ENCODE results near the gene SACM1L. TPM values are rescaled to one million over a fixed set of nuclear protein-coding genes. Genes with fewer than 3 reads are reported as not detected.

The SACM1L gene
- total RNA-seq, 1 experiment from 2014 or later, result 79.6 TPM

DNA sequence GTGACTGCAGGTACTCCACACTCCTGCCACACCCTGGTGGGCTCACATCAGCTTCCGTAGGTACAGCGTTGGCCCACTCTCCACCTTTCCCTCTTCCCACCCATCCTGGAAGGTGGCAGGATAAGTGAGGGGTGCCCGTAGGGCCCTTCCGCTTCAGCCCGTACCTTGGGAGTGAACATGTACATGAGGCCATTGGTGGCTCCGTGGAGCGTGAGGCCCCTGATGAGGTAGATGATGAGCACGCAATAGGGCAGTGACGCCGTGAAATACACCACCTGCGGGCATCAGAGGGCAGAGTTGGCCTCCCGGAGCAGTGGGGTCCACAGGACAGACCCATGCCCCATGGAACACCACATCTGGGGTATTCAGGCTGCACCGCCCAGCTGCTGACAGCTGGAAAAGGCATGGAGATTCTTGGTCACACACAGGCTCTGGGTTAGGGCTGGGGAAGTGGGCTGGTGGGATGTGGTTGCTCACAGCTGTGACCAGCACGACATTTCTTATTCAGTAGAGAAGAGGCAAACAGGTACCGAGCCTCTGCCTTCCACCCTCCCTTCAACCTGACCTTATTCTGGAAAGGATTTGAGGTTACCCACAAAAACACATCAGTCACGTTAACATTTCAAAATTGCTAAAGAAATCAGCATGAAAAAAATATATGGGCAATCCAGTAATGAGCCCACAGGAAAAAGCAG lies 83.3 kb downstream of the SACM1L start (continued):
- TF ChIP-seq, protein P1, sequence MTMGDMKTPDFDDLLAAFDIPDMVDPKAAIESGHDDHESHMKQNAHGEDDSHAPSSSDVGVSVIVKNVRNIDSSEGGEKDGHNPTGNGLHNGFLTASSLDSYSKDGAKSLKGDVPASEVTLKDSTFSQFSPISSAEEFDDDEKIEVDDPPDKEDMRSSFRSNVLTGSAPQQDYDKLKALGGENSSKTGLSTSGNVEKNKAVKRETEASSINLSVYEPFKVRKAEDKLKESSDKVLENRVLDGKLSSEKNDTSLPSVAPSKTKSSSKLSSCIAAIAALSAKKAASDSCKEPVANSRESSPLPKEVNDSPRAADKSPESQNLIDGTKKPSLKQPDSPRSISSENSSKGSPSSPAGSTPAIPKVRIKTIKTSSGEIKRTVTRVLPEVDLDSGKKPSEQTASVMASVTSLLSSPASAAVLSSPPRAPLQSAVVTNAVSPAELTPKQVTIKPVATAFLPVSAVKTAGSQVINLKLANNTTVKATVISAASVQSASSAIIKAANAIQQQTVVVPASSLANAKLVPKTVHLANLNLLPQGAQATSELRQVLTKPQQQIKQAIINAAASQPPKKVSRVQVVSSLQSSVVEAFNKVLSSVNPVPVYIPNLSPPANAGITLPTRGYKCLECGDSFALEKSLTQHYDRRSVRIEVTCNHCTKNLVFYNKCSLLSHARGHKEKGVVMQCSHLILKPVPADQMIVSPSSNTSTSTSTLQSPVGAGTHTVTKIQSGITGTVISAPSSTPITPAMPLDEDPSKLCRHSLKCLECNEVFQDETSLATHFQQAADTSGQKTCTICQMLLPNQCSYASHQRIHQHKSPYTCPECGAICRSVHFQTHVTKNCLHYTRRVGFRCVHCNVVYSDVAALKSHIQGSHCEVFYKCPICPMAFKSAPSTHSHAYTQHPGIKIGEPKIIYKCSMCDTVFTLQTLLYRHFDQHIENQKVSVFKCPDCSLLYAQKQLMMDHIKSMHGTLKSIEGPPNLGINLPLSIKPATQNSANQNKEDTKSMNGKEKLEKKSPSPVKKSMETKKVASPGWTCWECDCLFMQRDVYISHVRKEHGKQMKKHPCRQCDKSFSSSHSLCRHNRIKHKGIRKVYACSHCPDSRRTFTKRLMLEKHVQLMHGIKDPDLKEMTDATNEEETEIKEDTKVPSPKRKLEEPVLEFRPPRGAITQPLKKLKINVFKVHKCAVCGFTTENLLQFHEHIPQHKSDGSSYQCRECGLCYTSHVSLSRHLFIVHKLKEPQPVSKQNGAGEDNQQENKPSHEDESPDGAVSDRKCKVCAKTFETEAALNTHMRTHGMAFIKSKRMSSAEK (CRISPR knock-in tag; IDR thresholded peaks at IDR 0.05; ENCODE audit: borderline replicate concordance), result no peak
- TF ChIP-seq, protein P2, sequence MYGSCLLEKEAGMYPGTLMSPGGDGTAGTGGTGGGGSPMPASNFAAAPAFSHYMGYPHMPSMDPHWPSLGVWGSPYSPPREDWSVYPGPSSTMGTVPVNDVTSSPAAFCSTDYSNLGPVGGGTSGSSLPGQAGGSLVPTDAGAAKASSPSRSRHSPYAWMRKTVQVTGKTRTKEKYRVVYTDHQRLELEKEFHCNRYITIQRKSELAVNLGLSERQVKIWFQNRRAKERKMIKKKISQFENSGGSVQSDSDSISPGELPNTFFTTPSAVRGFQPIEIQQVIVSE (CRISPR knock-in tag; IDR thresholded peaks at IDR 0.05; ENCODE audit: borderline replicate concordance), result no peak
- TF ChIP-seq, protein P3, sequence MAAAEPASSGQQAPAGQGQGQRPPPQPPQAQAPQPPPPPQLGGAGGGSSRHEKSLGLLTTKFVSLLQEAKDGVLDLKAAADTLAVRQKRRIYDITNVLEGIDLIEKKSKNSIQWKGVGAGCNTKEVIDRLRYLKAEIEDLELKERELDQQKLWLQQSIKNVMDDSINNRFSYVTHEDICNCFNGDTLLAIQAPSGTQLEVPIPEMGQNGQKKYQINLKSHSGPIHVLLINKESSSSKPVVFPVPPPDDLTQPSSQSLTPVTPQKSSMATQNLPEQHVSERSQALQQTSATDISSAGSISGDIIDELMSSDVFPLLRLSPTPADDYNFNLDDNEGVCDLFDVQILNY (CRISPR knock-in tag; IDR thresholded peaks at IDR 0.05), result no peak
- TF ChIP-seq, protein P4, sequence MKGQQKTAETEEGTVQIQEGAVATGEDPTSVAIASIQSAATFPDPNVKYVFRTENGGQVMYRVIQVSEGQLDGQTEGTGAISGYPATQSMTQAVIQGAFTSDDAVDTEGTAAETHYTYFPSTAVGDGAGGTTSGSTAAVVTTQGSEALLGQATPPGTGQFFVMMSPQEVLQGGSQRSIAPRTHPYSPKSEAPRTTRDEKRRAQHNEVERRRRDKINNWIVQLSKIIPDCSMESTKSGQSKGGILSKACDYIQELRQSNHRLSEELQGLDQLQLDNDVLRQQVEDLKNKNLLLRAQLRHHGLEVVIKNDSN (CRISPR knock-in tag; IDR thresholded peaks at IDR 0.05), result no peak
- TF ChIP-seq, protein P5, sequence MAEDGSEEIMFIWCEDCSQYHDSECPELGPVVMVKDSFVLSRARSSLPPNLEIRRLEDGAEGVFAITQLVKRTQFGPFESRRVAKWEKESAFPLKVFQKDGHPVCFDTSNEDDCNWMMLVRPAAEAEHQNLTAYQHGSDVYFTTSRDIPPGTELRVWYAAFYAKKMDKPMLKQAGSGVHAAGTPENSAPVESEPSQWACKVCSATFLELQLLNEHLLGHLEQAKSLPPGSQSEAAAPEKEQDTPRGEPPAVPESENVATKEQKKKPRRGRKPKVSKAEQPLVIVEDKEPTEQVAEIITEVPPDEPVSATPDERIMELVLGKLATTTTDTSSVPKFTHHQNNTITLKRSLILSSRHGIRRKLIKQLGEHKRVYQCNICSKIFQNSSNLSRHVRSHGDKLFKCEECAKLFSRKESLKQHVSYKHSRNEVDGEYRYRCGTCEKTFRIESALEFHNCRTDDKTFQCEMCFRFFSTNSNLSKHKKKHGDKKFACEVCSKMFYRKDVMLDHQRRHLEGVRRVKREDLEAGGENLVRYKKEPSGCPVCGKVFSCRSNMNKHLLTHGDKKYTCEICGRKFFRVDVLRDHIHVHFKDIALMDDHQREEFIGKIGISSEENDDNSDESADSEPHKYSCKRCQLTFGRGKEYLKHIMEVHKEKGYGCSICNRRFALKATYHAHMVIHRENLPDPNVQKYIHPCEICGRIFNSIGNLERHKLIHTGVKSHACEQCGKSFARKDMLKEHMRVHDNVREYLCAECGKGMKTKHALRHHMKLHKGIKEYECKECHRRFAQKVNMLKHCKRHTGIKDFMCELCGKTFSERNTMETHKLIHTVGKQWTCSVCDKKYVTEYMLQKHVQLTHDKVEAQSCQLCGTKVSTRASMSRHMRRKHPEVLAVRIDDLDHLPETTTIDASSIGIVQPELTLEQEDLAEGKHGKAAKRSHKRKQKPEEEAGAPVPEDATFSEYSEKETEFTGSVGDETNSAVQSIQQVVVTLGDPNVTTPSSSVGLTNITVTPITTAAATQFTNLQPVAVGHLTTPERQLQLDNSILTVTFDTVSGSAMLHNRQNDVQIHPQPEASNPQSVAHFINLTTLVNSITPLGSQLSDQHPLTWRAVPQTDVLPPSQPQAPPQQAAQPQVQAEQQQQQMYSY (CRISPR knock-in tag; IDR thresholded peaks at IDR 0.05), result no peak
- TF ChIP-seq, protein P6, sequence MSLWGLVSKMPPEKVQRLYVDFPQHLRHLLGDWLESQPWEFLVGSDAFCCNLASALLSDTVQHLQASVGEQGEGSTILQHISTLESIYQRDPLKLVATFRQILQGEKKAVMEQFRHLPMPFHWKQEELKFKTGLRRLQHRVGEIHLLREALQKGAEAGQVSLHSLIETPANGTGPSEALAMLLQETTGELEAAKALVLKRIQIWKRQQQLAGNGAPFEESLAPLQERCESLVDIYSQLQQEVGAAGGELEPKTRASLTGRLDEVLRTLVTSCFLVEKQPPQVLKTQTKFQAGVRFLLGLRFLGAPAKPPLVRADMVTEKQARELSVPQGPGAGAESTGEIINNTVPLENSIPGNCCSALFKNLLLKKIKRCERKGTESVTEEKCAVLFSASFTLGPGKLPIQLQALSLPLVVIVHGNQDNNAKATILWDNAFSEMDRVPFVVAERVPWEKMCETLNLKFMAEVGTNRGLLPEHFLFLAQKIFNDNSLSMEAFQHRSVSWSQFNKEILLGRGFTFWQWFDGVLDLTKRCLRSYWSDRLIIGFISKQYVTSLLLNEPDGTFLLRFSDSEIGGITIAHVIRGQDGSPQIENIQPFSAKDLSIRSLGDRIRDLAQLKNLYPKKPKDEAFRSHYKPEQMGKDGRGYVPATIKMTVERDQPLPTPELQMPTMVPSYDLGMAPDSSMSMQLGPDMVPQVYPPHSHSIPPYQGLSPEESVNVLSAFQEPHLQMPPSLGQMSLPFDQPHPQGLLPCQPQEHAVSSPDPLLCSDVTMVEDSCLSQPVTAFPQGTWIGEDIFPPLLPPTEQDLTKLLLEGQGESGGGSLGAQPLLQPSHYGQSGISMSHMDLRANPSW (CRISPR knock-in tag; conservative IDR thresholded peaks at IDR 0.05; ENCODE audit: low read depth), result no peak

DNA sequence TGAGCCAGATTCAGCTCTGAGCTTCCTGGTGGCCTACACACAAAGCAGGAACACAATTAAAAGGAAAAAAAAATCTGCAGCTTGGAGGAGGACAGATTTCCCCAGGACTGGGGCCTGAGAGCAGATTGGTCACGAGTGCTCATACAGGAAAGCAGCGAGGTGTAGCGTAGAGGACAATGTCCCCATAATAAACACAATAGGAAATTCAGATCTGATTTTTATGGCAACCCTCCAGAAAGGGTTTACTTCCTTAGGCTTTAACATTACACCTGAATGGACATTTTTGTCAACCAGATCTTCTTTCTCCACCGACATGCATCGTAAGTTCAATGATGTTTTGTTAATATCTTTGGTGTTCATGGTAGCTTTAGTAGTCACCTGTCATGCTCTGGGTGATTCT lies 83.9 kb downstream of the SACM1L start:
- Mint-ChIP-seq H3K27me3 (ENCODE audit: low read depth) (no peaks in the 10 kb centered on the region; the same call in 1 of the 2 replicates), H3K4me1 (peaks cover 14% of the 10 kb centered on the region), H3K27ac (no peak overlapping the region), H3K4me3 (no peak overlapping the region), H3K9me3 (peaks cover under 1% of the 10 kb centered on the region), H3K36me3 (no peaks in the 10 kb centered on the region; the same call in 1 of the 2 replicates)
- no peak for ATAC-seq
- no peak for DNase-seq (ENCODE audit: low spot score)
- POLR2A ChIA-PET, result no interaction called here
- CTCF ChIA-PET, result interaction anchor here (1.4 kb wide), 1 partner anchor 12 kb away, joined by 4 read pairs; no protein-coding TSS in a partner anchor
- TF ChIP-seq, protein P7, sequence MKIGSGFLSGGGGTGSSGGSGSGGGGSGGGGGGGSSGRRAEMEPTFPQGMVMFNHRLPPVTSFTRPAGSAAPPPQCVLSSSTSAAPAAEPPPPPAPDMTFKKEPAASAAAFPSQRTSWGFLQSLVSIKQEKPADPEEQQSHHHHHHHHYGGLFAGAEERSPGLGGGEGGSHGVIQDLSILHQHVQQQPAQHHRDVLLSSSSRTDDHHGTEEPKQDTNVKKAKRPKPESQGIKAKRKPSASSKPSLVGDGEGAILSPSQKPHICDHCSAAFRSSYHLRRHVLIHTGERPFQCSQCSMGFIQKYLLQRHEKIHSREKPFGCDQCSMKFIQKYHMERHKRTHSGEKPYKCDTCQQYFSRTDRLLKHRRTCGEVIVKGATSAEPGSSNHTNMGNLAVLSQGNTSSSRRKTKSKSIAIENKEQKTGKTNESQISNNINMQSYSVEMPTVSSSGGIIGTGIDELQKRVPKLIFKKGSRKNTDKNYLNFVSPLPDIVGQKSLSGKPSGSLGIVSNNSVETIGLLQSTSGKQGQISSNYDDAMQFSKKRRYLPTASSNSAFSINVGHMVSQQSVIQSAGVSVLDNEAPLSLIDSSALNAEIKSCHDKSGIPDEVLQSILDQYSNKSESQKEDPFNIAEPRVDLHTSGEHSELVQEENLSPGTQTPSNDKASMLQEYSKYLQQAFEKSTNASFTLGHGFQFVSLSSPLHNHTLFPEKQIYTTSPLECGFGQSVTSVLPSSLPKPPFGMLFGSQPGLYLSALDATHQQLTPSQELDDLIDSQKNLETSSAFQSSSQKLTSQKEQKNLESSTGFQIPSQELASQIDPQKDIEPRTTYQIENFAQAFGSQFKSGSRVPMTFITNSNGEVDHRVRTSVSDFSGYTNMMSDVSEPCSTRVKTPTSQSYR (CRISPR knock-in tag; IDR thresholded peaks at IDR 0.05), result no peak
- TF ChIP-seq, protein P4 (CRISPR knock-in tag; IDR thresholded peaks at IDR 0.05), result no peak
- TF ChIP-seq ZNF317 (CRISPR knock-in tag; IDR thresholded peaks at IDR 0.05; ENCODE audit: borderline replicate concordance, low read depth) (no peak), TEAD1 (CRISPR knock-in tag; IDR thresholded peaks at IDR 0.05) (no peak)
- TF ChIP-seq, protein P8, sequence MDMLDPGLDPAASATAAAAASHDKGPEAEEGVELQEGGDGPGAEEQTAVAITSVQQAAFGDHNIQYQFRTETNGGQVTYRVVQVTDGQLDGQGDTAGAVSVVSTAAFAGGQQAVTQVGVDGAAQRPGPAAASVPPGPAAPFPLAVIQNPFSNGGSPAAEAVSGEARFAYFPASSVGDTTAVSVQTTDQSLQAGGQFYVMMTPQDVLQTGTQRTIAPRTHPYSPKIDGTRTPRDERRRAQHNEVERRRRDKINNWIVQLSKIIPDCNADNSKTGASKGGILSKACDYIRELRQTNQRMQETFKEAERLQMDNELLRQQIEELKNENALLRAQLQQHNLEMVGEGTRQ (CRISPR knock-in tag; IDR thresholded peaks at IDR 0.05), result no peak
- TF ChIP-seq, protein P9, sequence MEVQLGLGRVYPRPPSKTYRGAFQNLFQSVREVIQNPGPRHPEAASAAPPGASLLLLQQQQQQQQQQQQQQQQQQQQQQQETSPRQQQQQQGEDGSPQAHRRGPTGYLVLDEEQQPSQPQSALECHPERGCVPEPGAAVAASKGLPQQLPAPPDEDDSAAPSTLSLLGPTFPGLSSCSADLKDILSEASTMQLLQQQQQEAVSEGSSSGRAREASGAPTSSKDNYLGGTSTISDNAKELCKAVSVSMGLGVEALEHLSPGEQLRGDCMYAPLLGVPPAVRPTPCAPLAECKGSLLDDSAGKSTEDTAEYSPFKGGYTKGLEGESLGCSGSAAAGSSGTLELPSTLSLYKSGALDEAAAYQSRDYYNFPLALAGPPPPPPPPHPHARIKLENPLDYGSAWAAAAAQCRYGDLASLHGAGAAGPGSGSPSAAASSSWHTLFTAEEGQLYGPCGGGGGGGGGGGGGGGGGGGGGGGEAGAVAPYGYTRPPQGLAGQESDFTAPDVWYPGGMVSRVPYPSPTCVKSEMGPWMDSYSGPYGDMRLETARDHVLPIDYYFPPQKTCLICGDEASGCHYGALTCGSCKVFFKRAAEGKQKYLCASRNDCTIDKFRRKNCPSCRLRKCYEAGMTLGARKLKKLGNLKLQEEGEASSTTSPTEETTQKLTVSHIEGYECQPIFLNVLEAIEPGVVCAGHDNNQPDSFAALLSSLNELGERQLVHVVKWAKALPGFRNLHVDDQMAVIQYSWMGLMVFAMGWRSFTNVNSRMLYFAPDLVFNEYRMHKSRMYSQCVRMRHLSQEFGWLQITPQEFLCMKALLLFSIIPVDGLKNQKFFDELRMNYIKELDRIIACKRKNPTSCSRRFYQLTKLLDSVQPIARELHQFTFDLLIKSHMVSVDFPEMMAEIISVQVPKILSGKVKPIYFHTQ (CRISPR knock-in tag; IDR thresholded peaks at IDR 0.05), result no peak
